Smooth muscle cell (in vitro differentiated cells): ENCODE results near the gene SCYGR8. TPM values are rescaled to one million over a fixed set of nuclear protein-coding genes. Genes with fewer than 3 reads are reported as not detected.

Source experiments
- DNase-seq: peaks from one replicate; lab custom pipeline; 2025; ENCODE audit not compliant: unreplicated experiment; lab: John Stamatoyannopoulos, UW
- H2AFZ ChIP-seq: fragments of 200-600 bp; sonication (generic); 2 replicates; pipeline ENCODE4 v1.6.0; 2016; ENCODE audit warnings: antibody characterized with exemption, low read depth, mild to moderate bottlenecking
- H3F3A ChIP-seq: fragments of 200-600 bp; sonication (generic); 2 replicates; pipeline ENCODE4 v1.6.0; 2017; ENCODE audit warnings: antibody characterized with exemption, low read depth
- H3K27ac ChIP-seq: fragments of 200-600 bp; sonication (generic); 2 replicates; pipeline ENCODE4 v1.5.1; 2016; ENCODE audit warnings: low read depth, mild to moderate bottlenecking
- H3K27me3 ChIP-seq: fragments of 200-600 bp; sonication (generic); 2 replicates; pipeline ENCODE4 v1.6.1; 2016; ENCODE audit warnings: low read depth, mild to moderate bottlenecking
- H3K36me3 ChIP-seq: fragments of 200-600 bp; sonication (generic); 2 replicates; pipeline ENCODE4 v1.5.1; 2016; ENCODE audit warnings: low read depth
- H3K4me1 ChIP-seq: fragments of 200-600 bp; sonication (generic); 2 replicates; pipeline ENCODE4 v1.5.1; 2016; ENCODE audit warnings: low read depth
- H3K4me2 ChIP-seq: fragments of 200-600 bp; sonication (generic); 2 replicates; pipeline ENCODE4 v1.6.0; 2016; ENCODE audit warnings: mild to moderate bottlenecking
- H3K4me3 ChIP-seq: fragments of 200-600 bp; sonication (generic); 2 replicates; pipeline ENCODE4 v1.5.1; 2016; ENCODE audit warnings: mild to moderate bottlenecking
- H3K79me2 ChIP-seq: fragments of 200-600 bp; sonication (generic); 2 replicates; pipeline ENCODE4 v1.6.0; 2016; ENCODE audit warnings: low read depth, mild to moderate bottlenecking
- H3K9ac ChIP-seq: fragments of 200-600 bp; sonication (generic); 2 replicates; pipeline ENCODE4 v1.6.0; 2016; ENCODE audit warnings: low read depth
- H3K9me3 ChIP-seq: fragments of 200-600 bp; sonication (generic); replicated peaks from 2 replicates; pipeline ENCODE4 v1.5.1; 2016; ENCODE audit warnings: low read depth
- H4K20me1 ChIP-seq: fragments of 200-600 bp; sonication (generic); 2 replicates; pipeline ENCODE4 v1.6.0; 2016; ENCODE audit warnings: low read depth
- CTCF ChIP-seq: fragments of 200-600 bp; sonication (generic); IDR thresholded peaks from 2 replicates; pipeline ENCODE4 v1.5.1; 2017; ENCODE audit warnings: borderline replicate concordance, mild to moderate bottlenecking, antibody characterized with exemption; ENCODE audit not compliant: insufficient read depth, poor library complexity, severe bottlenecking
- WGBS: methylation state at CpG from one replicate; pipeline ENCODE4 v1.1.7; 2016; ENCODE audit warnings: low lambda C conversion rate; 5-methylcytosine and 5-hydroxymethylcytosine counted together
- polyA plus RNA-seq: library from polyadenylated mRNA; unstranded; fragments of >200 nt; fragmentation: Nextera tagmentation; extraction: Ambion mirVana; gene quantifications from 2 replicates; pipeline ENCODE4 v1.2.1, GENCODE V29; 2016
- total RNA-seq: library from RNA; depleted of rRNA; stranded (reverse); fragments of >200 nt; gene quantifications from 2 replicates; pipeline ENCODE4 v1.2.3, GENCODE V29; 2014

Gene SCYGR8
- total and polyA plus RNA-seq, 2 experiments from 2014 or later, result not detected

DNA sequence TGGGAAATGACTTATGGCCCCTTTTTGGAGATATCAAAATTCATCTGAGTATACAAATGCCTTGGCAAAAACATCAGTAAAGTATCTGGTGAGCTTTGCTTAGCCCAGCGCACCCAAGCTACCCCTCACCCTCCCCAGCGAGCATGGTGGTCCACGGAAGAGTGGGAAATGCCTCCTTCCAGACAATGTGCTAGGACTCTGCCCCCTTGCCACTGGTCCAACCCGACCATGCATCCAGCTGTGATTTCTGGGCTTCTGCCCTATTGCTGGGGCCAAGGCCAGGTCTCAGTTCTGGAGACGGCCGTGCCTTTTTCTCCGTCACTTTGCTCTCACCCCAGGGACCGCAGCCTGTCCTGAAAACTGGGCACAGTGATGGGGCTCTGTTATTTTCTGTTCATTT is 36.1 kb downstream of the SCYGR8 start:
- Histone ChIP-seq H3K27me3 (no peaks in the 10 kb centered on the region), H3K4me3 (no peak overlapping the region), H3K27ac (no peak overlapping the region), H3K4me1 (peaks cover 4% of the 10 kb centered on the region), H3K4me2 (no peak overlapping the region), H3K9ac (no peak overlapping the region), H2AFZ (no peak overlapping the region), H4K20me1 (no peaks in the 10 kb centered on the region), H3K36me3 (no peaks in the 10 kb centered on the region), H3K79me2 (no peaks in the 10 kb centered on the region), H3F3A (no peaks in the 10 kb centered on the region), H3K9me3 (no peaks in the 10 kb centered on the region)
- TF ChIP-seq CTCF, result no peak
- no peak for DNase-seq
- 83% methylated on average over 8 of the region's 8 CpGs for WGBS

DNA sequence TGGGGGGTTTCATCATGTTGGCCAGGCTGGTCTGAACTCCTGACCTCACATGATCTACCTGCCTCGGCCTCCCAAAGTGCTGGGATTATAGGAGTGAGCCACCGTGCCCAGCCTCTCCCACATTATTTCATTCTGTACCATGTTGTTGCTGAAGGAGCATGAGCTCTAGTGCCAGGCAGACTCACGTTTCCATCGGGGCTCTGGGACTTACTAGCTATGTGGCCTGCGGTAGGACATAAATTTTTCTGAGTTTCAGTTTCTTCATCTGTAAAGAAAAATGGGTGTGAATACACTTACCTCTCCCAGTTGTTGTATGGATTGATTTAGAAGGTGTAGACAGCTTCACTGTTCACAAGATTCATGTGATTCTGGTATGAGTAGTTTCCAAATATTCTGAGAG is 37.1 kb downstream of the SCYGR8 start:
- Histone ChIP-seq H3K9me3 (no peaks in the 10 kb centered on the region), H3K27me3 (no peaks in the 10 kb centered on the region), H3K4me2 (no peak overlapping the region), H3K4me3 (no peak overlapping the region), H3K36me3 (no peaks in the 10 kb centered on the region), H3F3A (no peaks in the 10 kb centered on the region), H3K27ac (no peak overlapping the region), H2AFZ (no peak overlapping the region), H3K79me2 (no peaks in the 10 kb centered on the region), H3K4me1 (peaks cover 4% of the 10 kb centered on the region), H3K9ac (no peak overlapping the region), H4K20me1 (no peaks in the 10 kb centered on the region)
- no peak for TF ChIP-seq CTCF
- no peak for DNase-seq
- 96% methylated on average over 5 of the region's 5 CpGs for WGBS

- no peaks in the 10 kb centered on the region for H3K27me3 ChIP-seq
- H3K4me3 ChIP-seq, result no peak overlapping the region
- H3K27ac ChIP-seq, result no peak overlapping the region
- no peak overlapping the region for H2AFZ ChIP-seq
- no peaks in the 10 kb centered on the region for H3K9me3 ChIP-seq
- peaks cover 4% of the 10 kb centered on the region for H3K4me1 ChIP-seq
- H3K79me2 ChIP-seq, result no peaks in the 10 kb centered on the region
- no peak for DNase-seq
- WGBS, result 84% methylated on average over 12 of the region's 12 CpGs
- no peaks in the 10 kb centered on the region for H3F3A ChIP-seq
- no peak for TF ChIP-seq CTCF
- no peaks in the 10 kb centered on the region for H4K20me1 ChIP-seq
- H3K9ac ChIP-seq, result no peak overlapping the region
- no peaks in the 10 kb centered on the region for H3K36me3 ChIP-seq
- H3K4me2 ChIP-seq, result no peak overlapping the region
These were observed 37.9 kb downstream of the SCYGR8 start for GRCh38 chr2:227783404-227784138.

DNA sequence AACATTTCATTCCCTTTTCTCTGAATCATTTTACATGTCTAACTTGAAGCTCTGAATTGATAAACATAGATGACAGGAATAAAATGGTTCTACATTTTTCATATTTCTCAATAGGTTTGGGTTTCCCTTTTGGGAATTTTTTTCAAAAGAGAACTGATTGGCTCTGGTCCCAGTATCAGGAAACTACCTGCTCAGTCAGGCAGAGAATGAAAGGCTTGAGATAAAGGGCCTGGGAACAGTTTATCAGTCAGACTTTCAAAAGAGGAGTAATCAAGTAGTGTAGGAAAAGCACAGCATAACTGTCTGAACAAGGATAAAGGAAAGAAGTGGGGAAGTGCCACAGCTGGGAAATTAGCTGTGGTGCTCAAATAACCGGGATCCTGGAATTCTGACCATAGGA is 39.6 kb downstream of the SCYGR8 start:
- no peaks in the 10 kb centered on the region for H4K20me1 ChIP-seq
- no peaks in the 10 kb centered on the region for H3K9me3 ChIP-seq
- H3K27ac ChIP-seq, result no peak overlapping the region
- no peak for TF ChIP-seq CTCF
- no peak for DNase-seq
- H3K79me2 ChIP-seq, result no peaks in the 10 kb centered on the region
- no peak overlapping the region for H3K4me2 ChIP-seq
- WGBS, result 82% methylated on average over 1 of the region's 1 CpG
- H3K4me1 ChIP-seq, result peaks cover 4% of the 10 kb centered on the region
- H3F3A ChIP-seq, result no peaks in the 10 kb centered on the region
- no peaks in the 10 kb centered on the region for H3K27me3 ChIP-seq
- H3K36me3 ChIP-seq, result no peaks in the 10 kb centered on the region
- no peak overlapping the region for H3K9ac ChIP-seq
- no peak overlapping the region for H3K4me3 ChIP-seq
- H2AFZ ChIP-seq, result no peak overlapping the region
